GM10847 (cell line): ENCODE measurements around the gene ITPK1.

Experiments used
- POLR2A ChIP-seq: IDR thresholded peaks from 2 replicates; pipeline ENCODE4 v1.6.1; 2011; ENCODE audit not compliant: insufficient read length; ENCODE audit errors: extremely low read depth

ITPK1 gene

GRCh38 chr14:93019970-93020369 lies 95.8 kb downstream of the ITPK1 start:
- no peak for TF ChIP-seq POLR2A

- TF ChIP-seq POLR2A = no peak
Measured at GRCh38 chr14:93019367-93019843, 96.3 kb downstream of the ITPK1 start.

GRCh38 chr14:93018366-93018765 lies 97.4 kb downstream of the ITPK1 start:
- TF ChIP-seq POLR2A = no peak

- TF ChIP-seq POLR2A = no peak
Measured at GRCh38 chr14:93017898-93018297, 97.8 kb downstream of the ITPK1 start.

GRCh38 chr14:93017301-93017797 lies 98.4 kb downstream of the ITPK1 start:
- TF ChIP-seq POLR2A = no peak

GRCh38 chr14:93016275-93016845 lies 99.4 kb downstream of the ITPK1 start:
- no peak for TF ChIP-seq POLR2A

- no peak for TF ChIP-seq POLR2A
Measured at GRCh38 chr14:93015505-93015904, 100.2 kb downstream of the ITPK1 start.

GRCh38 chr14:93015064-93015463 lies 100.7 kb downstream of the ITPK1 start:
- TF ChIP-seq POLR2A = no peak

- TF ChIP-seq POLR2A = no peak
Measured at GRCh38 chr14:93014058-93015023, 101.4 kb downstream of the ITPK1 start.

GRCh38 chr14:93012951-93013719 lies 102.6 kb downstream of the ITPK1 start:
- no peak for TF ChIP-seq POLR2A

GRCh38 chr14:93012506-93012905 lies 103.2 kb downstream of the ITPK1 start:
- no peak for TF ChIP-seq POLR2A

- TF ChIP-seq POLR2A = no peak
Measured at GRCh38 chr14:93011650-93012325, 103.9 kb downstream of the ITPK1 start.

- TF ChIP-seq POLR2A = no peak
Measured at GRCh38 chr14:93011141-93011529, 104.6 kb downstream of the ITPK1 start.

- TF ChIP-seq POLR2A = no peak
Measured at GRCh38 chr14:93010522-93011140, 105.1 kb downstream of the ITPK1 start.
